K562 (cell line): ENCODE data around the gene HBG1. TPM values are rescaled to one million over a fixed set of nuclear protein-coding genes. Genes with fewer than 3 reads are reported as not detected.

Experiments
- ARNT ChIP-seq, 2 experiments: fragments of 450-650 bp; IDR thresholded peaks; 2 replicates each; pipeline ENCODE4 v1.6.1; 2016; ENCODE audit warnings: mild to moderate bottlenecking in 1 of 2
- CAMTA2 ChIP-seq: fragments of 250-450 bp; sonication (Bioruptor Pico); conservative IDR thresholded peaks from 2 replicates; pipeline ENCODE4 v1.5.1; 2022
- CBFA2T2 ChIP-seq: fragments of 450-650 bp; conservative IDR thresholded peaks from 2 replicates; pipeline ENCODE4 v1.6.1; 2017; ENCODE audit warnings: mild to moderate bottlenecking
- CBX5 ChIP-seq: IDR thresholded peaks from 2 replicates; pipeline ENCODE4 v1.6.1; 2014; ENCODE audit warnings: low read depth, borderline replicate concordance
- DPF2 ChIP-seq: fragments of 450-650 bp; IDR thresholded peaks from 2 replicates; pipeline ENCODE4 v1.6.1; 2016
- FOSL1 ChIP-seq: fragments of 200-800 bp; sonication (Bioruptor generic); conservative IDR thresholded peaks from 2 replicates; pipeline ENCODE4 v1.6.1; 2016; ENCODE audit warnings: missing genetic modification characterization, missing compliant biosample characterization
- ILF3 ChIP-seq: fragments of 450-650 bp; IDR thresholded peaks from 2 replicates; pipeline ENCODE4 v1.6.1; 2018; ENCODE audit warnings: antibody characterized with exemption, mild to moderate bottlenecking, moderate library complexity, borderline replicate concordance
- MECOM ChIP-seq: fragments of 250-450 bp; sonication (Bioruptor Pico); IDR thresholded peaks from 2 replicates; pipeline ENCODE4 v1.8.0; 2022; ENCODE audit warnings: inconsistent platforms
- MIER1 ChIP-seq: fragments of 450-650 bp; IDR thresholded peaks from 2 replicates; pipeline ENCODE4 v1.6.1; 2016; ENCODE audit warnings: antibody characterized with exemption, mild to moderate bottlenecking, low read depth
- PYGO2 ChIP-seq: fragments of 450-650 bp; IDR thresholded peaks from 2 replicates; pipeline ENCODE4 v1.6.1; 2016; ENCODE audit warnings: mild to moderate bottlenecking, missing genetic modification characterization, moderate library complexity, missing compliant biosample characterization
- SMARCA5 ChIP-seq: fragments of 450-650 bp; IDR thresholded peaks from 2 replicates; pipeline ENCODE4 v1.6.1; 2016
- SOX6 ChIP-seq: fragments of 450-650 bp; IDR thresholded peaks from 2 replicates; pipeline ENCODE4 v1.6.1; 2014; ENCODE audit warnings: mild to moderate bottlenecking
- TEAD4 ChIP-seq, 2 experiments: sonication (generic) in 1 of 2; formaldehyde crosslinking in 1 of 2; IDR thresholded peaks; 2 replicates each; pipeline versions ENCODE4 v1.6.1 to v1.8.0; 2012 to 2022; ENCODE audit warnings: borderline replicate concordance in 1 of 2, inconsistent platforms in 1 of 2, low read length in 1 of 2, mild to moderate bottlenecking in 1 of 2, missing genetic modification reagents in 1 of 2
- ZNF316 ChIP-seq: fragments of 450-650 bp; IDR thresholded peaks from 2 replicates; pipeline ENCODE4 v1.6.1; 2016
- ZNF695 ChIP-seq: fragments of 450-650 bp; formaldehyde crosslinking; IDR thresholded peaks from 2 replicates; pipeline ENCODE4 v1.4.0; 2020; ENCODE audit warnings: mild to moderate bottlenecking, moderate library complexity
- ZNF76 ChIP-seq: fragments of 250-450 bp; sonication (Bioruptor Pico); IDR thresholded peaks from 2 replicates; pipeline ENCODE4 v1.4.0; 2020; ENCODE audit warnings: mild to moderate bottlenecking, moderate library complexity, borderline replicate concordance
- polyA plus RNA-seq, 8 experiments: library from polyadenylated mRNA; depleted of rRNA in 4 of 8; stranded (reverse) in 5 of 8; unstranded in 3 of 8; fragments of >200 nt; fragmentation: Nextera tagmentation in 2 of 8; fragmentation: Illumina TruSeq in 1 of 8; extraction: Ambion mirVana in 2 of 8; extraction: Trizol in 1 of 8; gene quantifications; 2 replicates each; pipeline versions ENCODE4 v1.2.1 to v1.2.3, GENCODE V29; 2011 to 2014; ENCODE audit warnings: inconsistent platforms in 1 of 8, missing spikeins in 1 of 8
- total RNA-seq, 7 experiments: library from RNA; depleted of rRNA in 6 of 7; stranded (reverse); fragments of >200 nt in 6 of 7; fragmentation: Illumina TruSeq in 2 of 7; extraction: Trizol in 2 of 7; gene quantifications; 2 replicates each; pipeline versions ENCODE4 v1.2.1 to v1.2.3, GENCODE V29; 2011 to 2021; ENCODE audit warnings: low replicate concordance in 1 of 7
- TF ChIP-seq, protein P1 (sequence below): fragments of 450-650 bp; IDR thresholded peaks from 2 replicates; pipeline ENCODE4 v1.6.1; 2016; ENCODE audit warnings: mild to moderate bottlenecking
- TF ChIP-seq, protein P2 (sequence below): fragments of 250-450 bp; sonication (Bioruptor Pico); IDR thresholded peaks from 2 replicates; pipeline ENCODE4 v1.4.0; 2020; ENCODE audit warnings: borderline replicate concordance
- TF ChIP-seq, protein P3 (sequence below): fragments of 250-450 bp; sonication (Bioruptor Pico); IDR thresholded peaks from 2 replicates; pipeline ENCODE4 v1.9.0; 2021; ENCODE audit warnings: mild to moderate bottlenecking
- TF ChIP-seq, protein P4 (sequence below): sonication (generic); formaldehyde crosslinking; IDR thresholded peaks from 2 replicates; pipeline ENCODE4 v1.8.0; 2023; ENCODE audit warnings: mild to moderate bottlenecking, missing genetic modification reagents
- TF ChIP-seq, protein P5 (sequence below): IDR thresholded peaks from 2 replicates; pipeline ENCODE4 v1.6.1; 2016; ENCODE audit warnings: missing genetic modification characterization, missing compliant biosample characterization
- TF ChIP-seq, protein P6 (sequence below): sonication (generic); IDR thresholded peaks from 2 replicates; pipeline ENCODE4 v1.6.1; 2016

HBG1 gene
- total and polyA plus RNA-seq, 9 of the 15 experiments (the other 6 are each of a cell fraction or from before 2014, with no cell fraction given), result 1,066 to 16,338 (median 4,898) TPM

DNA sequence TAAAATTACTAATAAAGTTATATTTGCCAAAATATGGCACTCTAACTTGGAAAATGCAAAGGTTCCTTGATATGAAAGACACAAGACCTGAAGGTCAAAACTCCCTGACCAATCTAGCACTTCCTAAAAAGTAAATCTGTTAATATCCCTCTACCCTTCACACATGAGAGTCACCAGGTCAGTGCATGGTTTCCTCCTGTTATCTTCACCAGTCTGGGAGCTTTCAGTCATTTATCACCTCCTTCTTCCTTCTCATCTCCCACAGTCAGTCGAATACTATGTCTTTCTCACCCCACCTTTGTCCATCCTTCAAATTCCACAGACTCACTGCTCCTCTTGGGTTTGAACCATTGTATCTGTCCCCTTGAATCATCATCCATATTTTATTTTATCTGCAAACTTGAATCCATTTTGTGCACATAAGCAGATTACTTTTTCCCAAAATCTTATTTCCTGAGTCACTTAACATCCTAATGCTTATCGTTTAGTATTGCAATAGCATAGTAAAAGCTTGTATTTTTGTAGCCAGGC, 17.4 kb upstream of the HBG1 start (continued):
- no peak for TF ChIP-seq PYGO2
- TF ChIP-seq TEAD4 (IDR thresholded peaks at IDR 0.05; ENCODE audit: low read length), result peak; percentile 52; the same call in 1 of the 2 replicates
- TF ChIP-seq TEAD4 (CRISPR knock-in tag; IDR thresholded peaks at IDR 0.05; ENCODE audit: borderline replicate concordance), result no peak
- TF ChIP-seq CAMTA2 (CRISPR knock-in tag), result 0 out of 2 replicates have a peak, but pooled peaks have one; percentile 18
- peak; percentile 59; the same call in 1 of the 2 replicates for TF ChIP-seq DPF2
- TF ChIP-seq, protein P1, sequence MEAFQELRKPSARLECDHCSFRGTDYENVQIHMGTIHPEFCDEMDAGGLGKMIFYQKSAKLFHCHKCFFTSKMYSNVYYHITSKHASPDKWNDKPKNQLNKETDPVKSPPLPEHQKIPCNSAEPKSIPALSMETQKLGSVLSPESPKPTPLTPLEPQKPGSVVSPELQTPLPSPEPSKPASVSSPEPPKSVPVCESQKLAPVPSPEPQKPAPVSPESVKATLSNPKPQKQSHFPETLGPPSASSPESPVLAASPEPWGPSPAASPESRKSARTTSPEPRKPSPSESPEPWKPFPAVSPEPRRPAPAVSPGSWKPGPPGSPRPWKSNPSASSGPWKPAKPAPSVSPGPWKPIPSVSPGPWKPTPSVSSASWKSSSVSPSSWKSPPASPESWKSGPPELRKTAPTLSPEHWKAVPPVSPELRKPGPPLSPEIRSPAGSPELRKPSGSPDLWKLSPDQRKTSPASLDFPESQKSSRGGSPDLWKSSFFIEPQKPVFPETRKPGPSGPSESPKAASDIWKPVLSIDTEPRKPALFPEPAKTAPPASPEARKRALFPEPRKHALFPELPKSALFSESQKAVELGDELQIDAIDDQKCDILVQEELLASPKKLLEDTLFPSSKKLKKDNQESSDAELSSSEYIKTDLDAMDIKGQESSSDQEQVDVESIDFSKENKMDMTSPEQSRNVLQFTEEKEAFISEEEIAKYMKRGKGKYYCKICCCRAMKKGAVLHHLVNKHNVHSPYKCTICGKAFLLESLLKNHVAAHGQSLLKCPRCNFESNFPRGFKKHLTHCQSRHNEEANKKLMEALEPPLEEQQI, result peak; percentile 65; the same call in 1 of the 2 replicates
- TF ChIP-seq, protein P2, sequence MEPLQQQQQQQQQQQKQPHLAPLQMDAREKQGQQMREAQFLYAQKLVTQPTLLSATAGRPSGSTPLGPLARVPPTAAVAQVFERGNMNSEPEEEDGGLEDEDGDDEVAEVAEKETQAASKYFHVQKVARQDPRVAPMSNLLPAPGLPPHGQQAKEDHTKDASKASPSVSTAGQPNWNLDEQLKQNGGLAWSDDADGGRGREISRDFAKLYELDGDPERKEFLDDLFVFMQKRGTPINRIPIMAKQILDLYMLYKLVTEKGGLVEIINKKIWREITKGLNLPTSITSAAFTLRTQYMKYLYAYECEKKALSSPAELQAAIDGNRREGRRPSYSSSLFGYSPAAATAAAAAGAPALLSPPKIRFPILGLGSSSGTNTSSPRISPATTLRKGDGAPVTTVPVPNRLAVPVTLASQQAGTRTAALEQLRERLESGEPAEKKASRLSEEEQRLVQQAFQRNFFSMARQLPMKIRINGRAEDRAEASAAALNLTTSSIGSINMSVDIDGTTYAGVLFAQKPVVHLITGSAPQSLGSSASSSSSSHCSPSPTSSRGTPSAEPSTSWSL (CRISPR knock-in tag), result no peak
- 0 out of 2 replicates have a peak, but pooled peaks have one; percentile 37 for TF ChIP-seq SMARCA5
- TF ChIP-seq, protein P3, sequence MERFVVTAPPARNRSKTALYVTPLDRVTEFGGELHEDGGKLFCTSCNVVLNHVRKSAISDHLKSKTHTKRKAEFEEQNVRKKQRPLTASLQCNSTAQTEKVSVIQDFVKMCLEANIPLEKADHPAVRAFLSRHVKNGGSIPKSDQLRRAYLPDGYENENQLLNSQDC, result peak; percentile 2; the same call in 1 of the 2 replicates
- no peak for TF ChIP-seq ZNF695 (CRISPR knock-in tag)
- TF ChIP-seq, protein P4, sequence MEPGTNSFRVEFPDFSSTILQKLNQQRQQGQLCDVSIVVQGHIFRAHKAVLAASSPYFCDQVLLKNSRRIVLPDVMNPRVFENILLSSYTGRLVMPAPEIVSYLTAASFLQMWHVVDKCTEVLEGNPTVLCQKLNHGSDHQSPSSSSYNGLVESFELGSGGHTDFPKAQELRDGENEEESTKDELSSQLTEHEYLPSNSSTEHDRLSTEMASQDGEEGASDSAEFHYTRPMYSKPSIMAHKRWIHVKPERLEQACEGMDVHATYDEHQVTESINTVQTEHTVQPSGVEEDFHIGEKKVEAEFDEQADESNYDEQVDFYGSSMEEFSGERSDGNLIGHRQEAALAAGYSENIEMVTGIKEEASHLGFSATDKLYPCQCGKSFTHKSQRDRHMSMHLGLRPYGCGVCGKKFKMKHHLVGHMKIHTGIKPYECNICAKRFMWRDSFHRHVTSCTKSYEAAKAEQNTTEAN (CRISPR knock-in tag), result no peak
- TF ChIP-seq CBX5, result no peak
- no peak for TF ChIP-seq MIER1
- no peak for TF ChIP-seq ARNT (IDR thresholded peaks at IDR 0.05)
- no peak for TF ChIP-seq ZNF76
- TF ChIP-seq, protein P5, sequence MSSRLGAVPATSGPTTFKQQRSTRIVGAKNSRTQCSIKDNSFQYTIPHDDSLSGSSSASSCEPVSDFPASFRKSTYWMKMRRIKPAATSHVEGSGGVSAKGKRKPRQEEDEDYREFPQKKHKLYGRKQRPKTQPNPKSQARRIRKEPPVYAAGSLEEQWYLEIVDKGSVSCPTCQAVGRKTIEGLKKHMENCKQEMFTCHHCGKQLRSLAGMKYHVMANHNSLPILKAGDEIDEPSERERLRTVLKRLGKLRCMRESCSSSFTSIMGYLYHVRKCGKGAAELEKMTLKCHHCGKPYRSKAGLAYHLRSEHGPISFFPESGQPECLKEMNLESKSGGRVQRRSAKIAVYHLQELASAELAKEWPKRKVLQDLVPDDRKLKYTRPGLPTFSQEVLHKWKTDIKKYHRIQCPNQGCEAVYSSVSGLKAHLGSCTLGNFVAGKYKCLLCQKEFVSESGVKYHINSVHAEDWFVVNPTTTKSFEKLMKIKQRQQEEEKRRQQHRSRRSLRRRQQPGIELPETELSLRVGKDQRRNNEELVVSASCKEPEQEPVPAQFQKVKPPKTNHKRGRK (tag), result no peak
- peak; percentile 40 for TF ChIP-seq CBFA2T2
- peak; percentile 7; the same call in 1 of the 2 replicates for TF ChIP-seq SOX6
- TF ChIP-seq, protein P6, sequence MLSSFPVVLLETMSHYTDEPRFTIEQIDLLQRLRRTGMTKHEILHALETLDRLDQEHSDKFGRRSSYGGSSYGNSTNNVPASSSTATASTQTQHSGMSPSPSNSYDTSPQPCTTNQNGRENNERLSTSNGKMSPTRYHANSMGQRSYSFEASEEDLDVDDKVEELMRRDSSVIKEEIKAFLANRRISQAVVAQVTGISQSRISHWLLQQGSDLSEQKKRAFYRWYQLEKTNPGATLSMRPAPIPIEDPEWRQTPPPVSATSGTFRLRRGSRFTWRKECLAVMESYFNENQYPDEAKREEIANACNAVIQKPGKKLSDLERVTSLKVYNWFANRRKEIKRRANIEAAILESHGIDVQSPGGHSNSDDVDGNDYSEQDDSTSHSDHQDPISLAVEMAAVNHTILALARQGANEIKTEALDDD, result peak; percentile 83
- TF ChIP-seq ZNF316, result peak; percentile 53
- TF ChIP-seq FOSL1 (tag), result peak; percentile 36; the same call in 1 of the 2 replicates
- 0 out of 2 replicates have a peak, but pooled peaks have one; percentile 56 for TF ChIP-seq MECOM (CRISPR knock-in tag)
- TF ChIP-seq ILF3, result no peak
